ENCODE data around the gene STK35. TPM values are rescaled to one million over a fixed set of nuclear protein-coding genes. Genes with fewer than 3 reads are reported as not detected.
A peak's percentile ranks its signal among the peaks of the same experiment; 100 is the strongest.

STK35 gene
- polyA plus RNA-seq, 1 experiment = 8.2 TPM

DNA sequence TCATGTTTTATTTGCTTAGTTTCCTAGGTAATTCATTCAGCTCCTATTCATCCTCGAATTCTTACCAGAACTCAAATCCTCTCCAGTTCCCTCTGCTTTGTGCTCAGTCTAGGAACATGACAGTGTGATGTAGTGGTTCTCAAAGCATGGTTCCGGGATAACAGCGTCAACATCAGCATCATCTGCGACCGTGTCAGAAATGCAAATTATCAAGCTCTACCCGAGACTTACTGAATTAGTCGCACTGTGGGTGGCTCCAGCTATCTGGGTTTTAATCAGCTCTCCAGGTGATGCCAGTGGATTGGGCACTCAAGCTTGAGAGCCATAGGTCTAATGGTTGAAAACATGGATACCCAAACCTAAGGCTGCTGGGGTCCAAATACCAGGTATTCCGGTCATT, 7.7 kb upstream of the STK35 start:
- POLR2A ChIA-PET = no interaction called here
- Histone ChIP-seq H3K36me3 (ENCODE audit: control insufficient read depth, insufficient read depth, low read length) (no peaks in the 10 kb centered on the region), H3K4me3 (ENCODE audit: low read depth, low read length) (no peak overlapping the region), H3K27me3 (ENCODE audit: control insufficient read depth, insufficient read depth, low read length) (peaks cover 12% of the 10 kb centered on the region)
- CTCF ChIA-PET = interaction anchor here (0.7 to 2.5 kb wide), 7 partner anchors 13 to 131 kb away, joined by 3 to 10 read pairs (median 3); no protein-coding TSS in a partner anchor
- TF ChIP-seq, protein P1, sequence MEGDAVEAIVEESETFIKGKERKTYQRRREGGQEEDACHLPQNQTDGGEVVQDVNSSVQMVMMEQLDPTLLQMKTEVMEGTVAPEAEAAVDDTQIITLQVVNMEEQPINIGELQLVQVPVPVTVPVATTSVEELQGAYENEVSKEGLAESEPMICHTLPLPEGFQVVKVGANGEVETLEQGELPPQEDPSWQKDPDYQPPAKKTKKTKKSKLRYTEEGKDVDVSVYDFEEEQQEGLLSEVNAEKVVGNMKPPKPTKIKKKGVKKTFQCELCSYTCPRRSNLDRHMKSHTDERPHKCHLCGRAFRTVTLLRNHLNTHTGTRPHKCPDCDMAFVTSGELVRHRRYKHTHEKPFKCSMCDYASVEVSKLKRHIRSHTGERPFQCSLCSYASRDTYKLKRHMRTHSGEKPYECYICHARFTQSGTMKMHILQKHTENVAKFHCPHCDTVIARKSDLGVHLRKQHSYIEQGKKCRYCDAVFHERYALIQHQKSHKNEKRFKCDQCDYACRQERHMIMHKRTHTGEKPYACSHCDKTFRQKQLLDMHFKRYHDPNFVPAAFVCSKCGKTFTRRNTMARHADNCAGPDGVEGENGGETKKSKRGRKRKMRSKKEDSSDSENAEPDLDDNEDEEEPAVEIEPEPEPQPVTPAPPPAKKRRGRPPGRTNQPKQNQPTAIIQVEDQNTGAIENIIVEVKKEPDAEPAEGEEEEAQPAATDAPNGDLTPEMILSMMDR (IDR thresholded peaks at IDR 0.05; ENCODE audit: insufficient read depth, low read depth, low read length) = no peak
- DNase-seq (ENCODE audit: low read depth) = no peak

DNA sequence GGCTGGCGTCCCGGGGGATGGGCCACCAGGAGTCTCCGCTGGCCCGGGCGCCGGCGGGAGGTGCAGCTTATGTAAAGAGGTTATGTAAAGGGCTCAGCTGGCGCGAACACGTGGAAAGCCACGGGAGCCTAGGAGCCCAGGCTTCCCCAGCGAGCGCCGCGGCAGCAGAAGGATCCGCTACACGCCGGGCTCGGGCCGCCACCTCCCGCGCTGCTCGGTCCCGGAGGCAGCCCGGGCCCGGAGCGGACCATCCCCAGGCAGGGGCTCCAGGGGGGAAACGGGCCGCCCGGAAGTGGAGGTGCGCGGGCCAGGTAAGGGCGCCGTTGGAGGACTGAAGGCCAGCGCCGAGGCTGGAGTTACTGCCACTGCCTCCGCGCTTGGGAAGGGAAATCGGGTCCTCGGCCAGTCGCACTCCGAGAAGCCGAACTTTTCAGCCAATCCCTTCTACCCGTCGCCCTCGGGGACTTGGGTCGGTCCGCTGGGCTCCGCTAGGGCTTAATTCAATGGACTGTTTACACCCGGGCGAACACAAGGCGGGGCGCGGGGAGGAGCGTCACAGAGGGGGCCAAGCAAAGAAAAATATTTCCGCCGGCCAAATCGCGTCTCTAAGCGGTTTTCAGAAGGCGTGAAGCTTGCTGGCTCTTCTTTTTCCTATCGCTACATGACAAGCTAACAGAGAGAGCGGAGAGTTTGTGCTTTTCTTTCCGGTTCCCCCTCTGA, 398 bp downstream of the STK35 start:
- no peak for DNase-seq (ENCODE audit: low read depth)
- ChIA-PET CTCF (interaction anchor here (1.2 to 1.4 kb wide), 3 partner anchors 10 to 337 kb away, joined by 3 to 5 read pairs (median 3); no protein-coding TSS in a partner anchor), POLR2A (interaction anchor here (0.6 kb wide), 1 partner anchor 79 kb away, joined by 3 read pairs; no protein-coding TSS in a partner anchor)
- Histone ChIP-seq H3K27me3 (ENCODE audit: control insufficient read depth, insufficient read depth, low read length) (no peaks in the 10 kb centered on the region), H3K4me3 (ENCODE audit: low read depth, low read length) (peak overlapping the region; percentile 79), H3K36me3 (ENCODE audit: control insufficient read depth, insufficient read depth, low read length) (peaks cover 2% of the 10 kb centered on the region)
- TF ChIP-seq, protein P1 (IDR thresholded peaks at IDR 0.05; ENCODE audit: insufficient read depth, low read depth, low read length) = no peak

DNA sequence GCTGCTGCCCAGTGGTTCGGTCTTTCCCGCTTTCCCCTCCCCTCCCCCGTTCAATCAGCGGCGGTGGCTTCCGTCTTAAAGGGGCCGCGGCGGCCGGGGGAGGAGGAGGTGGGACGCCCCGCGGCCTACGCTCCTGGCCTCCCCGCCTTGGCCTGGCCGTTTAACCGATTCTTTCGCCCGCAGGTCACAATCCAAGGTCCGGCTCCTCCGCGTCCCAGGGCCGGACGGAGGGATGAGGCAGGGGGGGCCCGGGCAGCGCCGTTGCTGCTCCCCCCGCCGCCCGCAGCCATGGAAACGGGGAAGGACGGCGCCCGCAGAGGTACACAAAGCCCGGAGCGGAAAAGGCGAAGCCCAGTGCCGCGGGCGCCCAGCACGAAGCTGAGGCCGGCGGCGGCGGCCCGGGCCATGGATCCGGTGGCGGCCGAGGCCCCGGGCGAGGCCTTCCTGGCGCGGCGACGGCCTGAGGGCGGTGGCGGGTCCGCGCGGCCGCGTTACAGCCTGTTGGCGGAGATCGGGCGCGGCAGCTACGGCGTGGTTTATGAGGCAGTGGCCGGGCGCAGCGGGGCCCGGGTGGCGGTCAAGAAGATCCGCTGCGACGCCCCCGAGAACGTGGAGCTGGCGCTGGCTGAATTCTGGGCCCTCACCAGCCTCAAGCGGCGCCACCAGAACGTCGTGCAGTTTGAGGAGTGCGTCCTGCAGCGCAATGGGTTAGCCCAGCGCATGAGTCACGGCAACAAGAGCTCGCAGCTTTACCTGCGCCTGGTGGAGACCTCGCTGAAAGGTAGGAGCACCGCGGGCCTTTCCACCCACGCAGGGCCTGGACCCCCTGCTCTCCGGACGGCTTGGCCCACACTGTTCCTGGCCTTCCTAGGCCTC, 1.2 kb downstream of the STK35 start:
- DNase-seq (ENCODE audit: low read depth) = no peak
- ChIA-PET CTCF (interaction anchor here (0.9 to 1.9 kb wide), 6 partner anchors 12 to 338 kb away, joined by 3 to 5 read pairs (median 3); no protein-coding TSS in a partner anchor), POLR2A (interaction anchor here (0.6 kb wide), 2 partner anchors 79 to 745 kb away, joined by 3 read pairs; no protein-coding TSS in a partner anchor)
- H3K4me3 ChIP-seq (ENCODE audit: low read depth, low read length) = peak overlapping the region; percentile 79
- H3K27me3 ChIP-seq (ENCODE audit: control insufficient read depth, insufficient read depth, low read length) = no peaks in the 10 kb centered on the region
- peaks cover 2% of the 10 kb centered on the region for H3K36me3 ChIP-seq (ENCODE audit: control insufficient read depth, insufficient read depth, low read length)
- TF ChIP-seq, protein P1 (IDR thresholded peaks at IDR 0.05; ENCODE audit: insufficient read depth, low read depth, low read length) = no peak

DNA sequence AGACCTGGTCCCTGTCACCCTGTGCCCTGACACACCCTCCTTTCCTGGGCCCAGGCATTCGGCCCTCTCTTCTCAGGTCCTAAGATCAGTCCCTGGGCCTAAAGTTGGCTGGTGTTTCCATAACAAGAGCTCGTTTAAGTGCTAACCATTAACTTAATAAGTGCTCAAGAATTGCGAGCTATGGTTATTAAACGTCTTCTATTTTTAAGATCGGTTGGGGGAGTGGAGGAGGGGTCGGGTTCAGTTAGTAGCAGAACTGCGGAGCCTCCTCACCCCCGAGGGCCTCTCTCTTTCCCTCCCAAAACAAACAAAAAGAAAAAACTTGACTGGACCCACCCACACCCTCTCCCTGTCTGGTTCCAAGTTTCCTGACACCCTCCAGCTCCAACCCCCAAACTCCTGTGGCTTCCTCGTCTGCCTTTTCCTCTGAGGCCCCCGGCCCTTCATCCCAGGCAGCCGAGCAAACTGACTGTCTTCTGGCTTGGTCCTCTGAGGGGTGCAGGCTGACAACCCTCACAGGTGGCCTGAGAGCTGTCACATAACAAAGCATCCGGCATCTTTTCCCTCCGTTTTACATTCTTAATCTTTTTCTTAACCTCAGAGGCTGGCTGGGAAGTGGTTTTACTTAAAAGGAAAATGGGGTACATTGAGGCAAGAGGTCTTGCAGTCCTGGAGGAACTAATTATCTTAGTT, 2.0 kb downstream of the STK35 start:
- POLR2A ChIA-PET = interaction anchor here (0.6 kb wide), 1 partner anchor 746 kb away, joined by 3 read pairs; no protein-coding TSS in a partner anchor
- CTCF ChIA-PET = interaction anchor here (0.8 to 1.9 kb wide), 7 partner anchors 11 to 338 kb away, joined by 3 to 5 read pairs (median 3); no protein-coding TSS in a partner anchor

More for the DNA sequence above, 2.0 kb downstream of the STK35 start:
- TF ChIP-seq, protein P1 (IDR thresholded peaks at IDR 0.05; ENCODE audit: insufficient read depth, low read depth, low read length) = no peak
- DNase-seq (ENCODE audit: low read depth) = no peak
- Histone ChIP-seq H3K4me3 (ENCODE audit: low read depth, low read length) (peak overlapping the region; percentile 79), H3K36me3 (ENCODE audit: control insufficient read depth, insufficient read depth, low read length) (peaks cover 2% of the 10 kb centered on the region), H3K27me3 (ENCODE audit: control insufficient read depth, insufficient read depth, low read length) (no peaks in the 10 kb centered on the region)
